Mesothelial cell of epicardium (in vitro differentiated cells): Measurements from ENCODE around the gene EDA. TPM values are rescaled to one million over a fixed set of nuclear protein-coding genes. Genes with fewer than 3 reads are reported as not detected.

Experiments
- DNase-seq, 2 experiments: peaks; one replicate each; pipeline ENCODE4 v3.0.0; 2021; ENCODE audit warnings: low spot score in 2 of 2; ENCODE audit not compliant: unreplicated experiment in 2 of 2
- H3K27ac Mint-ChIP-seq: 2 replicates; pipeline ENCODE4 v1.8.0; 2021; ENCODE audit warnings: mixed read lengths
- H3K27me3 Mint-ChIP-seq: 2 replicates; pipeline ENCODE4 v1.8.0; 2021; ENCODE audit warnings: low read depth, mixed read lengths
- H3K36me3 Mint-ChIP-seq: 2 replicates; pipeline ENCODE4 v1.8.0; 2021; ENCODE audit warnings: mixed read lengths
- H3K4me1 Mint-ChIP-seq: 2 replicates; pipeline ENCODE4 v1.8.0; 2021; ENCODE audit warnings: mixed read lengths
- H3K4me3 Mint-ChIP-seq: 2 replicates; pipeline ENCODE4 v1.8.0; 2021; ENCODE audit warnings: mild to moderate bottlenecking, moderate library complexity, mixed read lengths
- H3K9me3 Mint-ChIP-seq: 2 replicates; pipeline ENCODE4 v1.8.0; 2021; ENCODE audit warnings: mixed read lengths
- total RNA-seq: library from RNA; stranded (reverse); gene quantifications from 3 replicates; pipeline ENCODE4 v1.2.1, GENCODE V29; 2021
- TF ChIP-seq, protein P1 (sequence below): fragments of 200-600 bp; sonication (generic); IDR thresholded peaks from one replicate; pipeline ENCODE4 v1.5.0; 2021; ENCODE audit warnings: antibody characterized with exemption; ENCODE audit not compliant: unreplicated experiment

The EDA gene
- total RNA-seq, 1 donor from 2014 or later = 9.2 TPM

DNA sequence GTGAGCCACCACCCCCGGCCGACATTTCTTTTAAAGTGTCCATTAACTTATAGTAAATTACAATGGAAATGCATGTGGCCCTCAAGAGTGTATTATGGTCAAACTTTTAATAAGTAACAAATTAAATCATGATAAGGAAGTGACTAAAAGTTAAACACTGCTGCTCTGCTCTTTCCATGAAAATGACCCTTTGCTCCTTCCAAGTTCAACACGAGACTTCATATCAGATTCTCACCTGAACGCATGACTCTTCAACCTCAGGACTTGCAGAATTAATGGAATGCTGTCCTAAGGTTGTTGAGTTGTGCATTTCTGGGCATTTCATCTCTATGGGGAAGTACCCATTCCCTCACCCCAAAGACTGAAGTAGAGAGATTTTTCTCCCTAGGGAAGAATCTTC is 406.7 kb downstream of the EDA start:
- H3K4me1 Mint-ChIP-seq = peaks cover 5% of the 10 kb centered on the region
- no peaks in the 10 kb centered on the region for H3K36me3 Mint-ChIP-seq
- H3K27me3 Mint-ChIP-seq = no peaks in the 10 kb centered on the region
- no peak overlapping the region for H3K27ac Mint-ChIP-seq
- TF ChIP-seq, protein P1, sequence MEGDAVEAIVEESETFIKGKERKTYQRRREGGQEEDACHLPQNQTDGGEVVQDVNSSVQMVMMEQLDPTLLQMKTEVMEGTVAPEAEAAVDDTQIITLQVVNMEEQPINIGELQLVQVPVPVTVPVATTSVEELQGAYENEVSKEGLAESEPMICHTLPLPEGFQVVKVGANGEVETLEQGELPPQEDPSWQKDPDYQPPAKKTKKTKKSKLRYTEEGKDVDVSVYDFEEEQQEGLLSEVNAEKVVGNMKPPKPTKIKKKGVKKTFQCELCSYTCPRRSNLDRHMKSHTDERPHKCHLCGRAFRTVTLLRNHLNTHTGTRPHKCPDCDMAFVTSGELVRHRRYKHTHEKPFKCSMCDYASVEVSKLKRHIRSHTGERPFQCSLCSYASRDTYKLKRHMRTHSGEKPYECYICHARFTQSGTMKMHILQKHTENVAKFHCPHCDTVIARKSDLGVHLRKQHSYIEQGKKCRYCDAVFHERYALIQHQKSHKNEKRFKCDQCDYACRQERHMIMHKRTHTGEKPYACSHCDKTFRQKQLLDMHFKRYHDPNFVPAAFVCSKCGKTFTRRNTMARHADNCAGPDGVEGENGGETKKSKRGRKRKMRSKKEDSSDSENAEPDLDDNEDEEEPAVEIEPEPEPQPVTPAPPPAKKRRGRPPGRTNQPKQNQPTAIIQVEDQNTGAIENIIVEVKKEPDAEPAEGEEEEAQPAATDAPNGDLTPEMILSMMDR = no peak
- no peak overlapping the region for H3K4me3 Mint-ChIP-seq
- peaks cover 37% of the 10 kb centered on the region for H3K9me3 Mint-ChIP-seq
- DNase-seq = no peak

DNA sequence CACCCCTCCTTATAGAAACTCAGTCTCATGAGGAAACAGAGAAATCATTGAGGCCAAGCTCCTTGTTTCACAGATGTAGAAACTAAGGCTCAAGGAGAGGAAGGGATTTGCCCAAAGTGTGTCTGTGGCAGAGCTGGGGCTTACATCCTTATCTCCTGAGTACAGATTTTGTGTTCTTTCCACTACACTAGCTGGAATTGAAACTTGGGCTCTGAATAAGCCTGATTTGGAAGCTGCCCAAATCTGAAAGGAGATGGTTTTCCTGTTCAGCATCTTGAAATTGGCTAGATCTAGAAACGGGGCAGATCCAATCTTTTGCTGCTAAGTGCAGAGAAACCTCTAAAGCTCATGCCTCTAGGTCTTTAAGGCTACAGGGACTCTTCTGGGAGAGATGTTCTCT is 409.6 kb downstream of the EDA start:
- no peak overlapping the region for H3K4me3 Mint-ChIP-seq
- DNase-seq = no peak
- H3K36me3 Mint-ChIP-seq = no peaks in the 10 kb centered on the region
- TF ChIP-seq, protein P1 = no peak
- no peak overlapping the region for H3K27ac Mint-ChIP-seq
- H3K27me3 Mint-ChIP-seq = no peaks in the 10 kb centered on the region
- peaks cover 16% of the 10 kb centered on the region for H3K9me3 Mint-ChIP-seq
- peaks cover 5% of the 10 kb centered on the region for H3K4me1 Mint-ChIP-seq

DNA sequence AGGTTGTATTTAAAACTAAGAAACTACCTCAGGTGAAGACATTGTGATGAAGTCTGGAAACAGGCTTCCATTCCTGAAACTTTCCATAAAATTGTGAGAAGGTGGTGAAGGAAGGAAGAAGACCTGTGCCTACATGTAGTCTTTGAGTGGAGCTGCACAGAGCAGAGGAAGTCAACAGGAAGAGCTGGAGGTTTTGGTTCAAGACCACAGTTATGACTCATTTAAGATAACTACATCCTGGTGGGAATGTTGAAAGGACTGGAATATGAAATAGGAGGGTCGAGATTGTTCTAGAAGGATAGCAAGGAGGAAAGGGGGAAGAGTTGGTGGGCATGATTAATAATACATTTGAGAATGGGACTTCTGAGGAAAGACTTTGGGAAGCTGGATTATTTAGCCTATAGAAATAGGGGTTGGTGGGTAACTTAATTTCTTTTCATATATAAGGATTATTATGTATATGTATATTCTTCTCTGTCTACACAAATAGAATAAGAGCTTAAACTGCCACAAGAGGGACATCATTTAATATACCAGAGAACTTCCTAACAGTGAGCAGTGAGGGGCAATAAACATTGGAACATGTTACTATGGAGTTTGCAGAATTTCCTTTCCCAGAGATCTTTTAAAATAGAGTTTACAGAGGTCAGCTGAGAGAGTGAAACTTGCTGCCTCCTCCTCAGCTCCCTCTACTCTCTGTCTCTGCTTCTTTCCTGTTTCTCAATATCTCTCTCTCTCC is 410.4 kb downstream of the EDA start:
- no peak overlapping the region for H3K4me3 Mint-ChIP-seq
- no peaks in the 10 kb centered on the region for H3K27me3 Mint-ChIP-seq
- H3K9me3 Mint-ChIP-seq = peaks cover 22% of the 10 kb centered on the region
- TF ChIP-seq, protein P1 = no peak
- H3K27ac Mint-ChIP-seq = no peak overlapping the region
- no peak for DNase-seq
- peaks cover 5% of the 10 kb centered on the region for H3K4me1 Mint-ChIP-seq
- no peaks in the 10 kb centered on the region for H3K36me3 Mint-ChIP-seq

DNA sequence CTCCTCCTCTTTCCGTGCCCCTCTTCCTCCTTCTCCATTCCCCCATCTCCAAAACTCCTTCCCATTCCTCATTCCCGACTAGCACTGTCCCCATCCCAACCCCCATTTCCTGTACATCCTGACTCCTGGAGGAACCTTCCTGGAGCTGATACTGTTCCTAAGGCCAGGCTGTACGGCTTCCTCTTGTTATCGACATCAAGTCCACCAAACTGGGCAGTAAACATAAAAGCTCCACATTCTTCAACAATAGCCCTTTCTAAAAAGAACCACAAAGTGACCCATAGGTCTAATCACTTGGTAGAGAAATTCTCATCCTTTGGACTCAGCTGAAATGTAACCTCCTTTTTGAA is 410.9 kb downstream of the EDA start:
- H3K4me3 Mint-ChIP-seq = no peak overlapping the region
- H3K9me3 Mint-ChIP-seq = peaks cover 22% of the 10 kb centered on the region
- TF ChIP-seq, protein P1 = no peak
- H3K4me1 Mint-ChIP-seq = peaks cover 5% of the 10 kb centered on the region
- DNase-seq = no peak
- H3K27me3 Mint-ChIP-seq = no peaks in the 10 kb centered on the region
- H3K36me3 Mint-ChIP-seq = no peaks in the 10 kb centered on the region
- H3K27ac Mint-ChIP-seq = no peak overlapping the region

DNA sequence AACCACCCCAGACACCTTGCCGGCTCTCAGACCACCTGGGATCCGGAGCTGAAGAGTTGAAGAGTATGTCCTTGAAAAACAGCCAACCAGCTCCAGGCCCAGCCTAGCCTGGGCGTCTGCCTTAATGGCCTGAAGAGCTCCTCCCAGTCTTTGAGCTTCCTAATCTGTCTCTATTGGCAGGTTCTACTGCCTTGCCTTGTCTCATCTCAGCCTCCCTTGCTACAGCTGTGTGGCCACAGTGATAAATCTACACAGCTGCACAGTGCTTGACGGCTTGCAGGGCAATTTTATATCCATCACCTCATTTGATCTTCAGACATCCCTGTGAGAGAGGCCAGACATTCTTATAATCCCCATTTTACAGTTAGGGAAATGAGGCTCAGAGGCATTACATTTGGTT is 413.9 kb downstream of the EDA start:
- H3K4me3 Mint-ChIP-seq = no peak overlapping the region
- H3K4me1 Mint-ChIP-seq = peaks cover 2% of the 10 kb centered on the region
- no peak for DNase-seq
- no peaks in the 10 kb centered on the region for H3K36me3 Mint-ChIP-seq
- no peak overlapping the region for H3K27ac Mint-ChIP-seq
- peaks cover 29% of the 10 kb centered on the region for H3K9me3 Mint-ChIP-seq
- TF ChIP-seq, protein P1 = no peak
- H3K27me3 Mint-ChIP-seq = no peaks in the 10 kb centered on the region
